Liver (tissue), 9 donors: ENCODE measurements around the gene GNPTG. TPM values are rescaled to one million over a fixed set of nuclear protein-coding genes. Genes with fewer than 3 reads are reported as not detected.

Source experiments
- DNase-seq: peaks from one replicate; pipeline ENCODE4 v3.0.0-alpha.2; 2017; ENCODE audit warnings: low spot score
- H3K27ac ChIP-seq, 2 donors: one replicate each; pipeline ENCODE4 v1.7.0; 2013; ENCODE audit warnings: inconsistent platforms in 2 of 2, low read length in 2 of 2, control low read depth in 1 of 2, low read depth in 1 of 2, mild to moderate bottlenecking in 1 of 2
- H3K27me3 ChIP-seq, 4 donors: one replicate each; pipeline versions ENCODE4 v1.6.1 to v1.7.0; 2013; ENCODE audit warnings: low read length in 3 of 4, inconsistent platforms in 1 of 4, mild to moderate bottlenecking in 1 of 4, moderate library complexity in 1 of 4; ENCODE audit not compliant: control insufficient read depth in 4 of 4, insufficient read depth in 4 of 4
- H3K36me3 ChIP-seq, 4 donors: one replicate each; pipeline versions ENCODE4 v1.6.1 to v1.7.0; 2013; ENCODE audit warnings: low read length in 3 of 4, mild to moderate bottlenecking in 3 of 4, low read depth in 1 of 4, moderate library complexity in 1 of 4; ENCODE audit not compliant: control insufficient read depth in 4 of 4, insufficient read depth in 3 of 4
- H3K4me1 ChIP-seq, 4 donors: one replicate each; pipeline versions ENCODE4 v1.6.1 to v1.7.0; 2013; ENCODE audit warnings: low read length in 3 of 4, mild to moderate bottlenecking in 3 of 4, moderate library complexity in 1 of 4; ENCODE audit not compliant: control insufficient read depth in 4 of 4, insufficient read depth in 4 of 4
- H3K4me3 ChIP-seq, 3 donors: one replicate each; pipeline versions ENCODE4 v1.6.1 to v1.7.0; 2013; ENCODE audit warnings: low read length in 3 of 3, control low read depth in 1 of 3, low read depth in 1 of 3, mild to moderate bottlenecking in 1 of 3
- H3K9ac ChIP-seq, 2 donors: one replicate each; pipeline ENCODE4 v1.7.0; 2013; ENCODE audit warnings: low read length in 2 of 2, mild to moderate bottlenecking in 2 of 2, moderate library complexity in 2 of 2, control low read depth in 1 of 2, low read depth in 1 of 2
- H3K9me3 ChIP-seq, 4 donors: one replicate each; pipeline versions ENCODE4 v1.6.1 to v1.7.0; 2013; ENCODE audit warnings: low read length in 3 of 4; ENCODE audit not compliant: control insufficient read depth in 4 of 4
- EGR1 ChIP-seq, 2 donors: IDR thresholded peaks; 2 replicates each; pipeline ENCODE4 v1.6.1; 2016 to 2018; ENCODE audit warnings: antibody characterized with exemption in 2 of 2, low read depth in 2 of 2
- FOXA2 ChIP-seq: IDR thresholded peaks from 2 replicates; pipeline ENCODE4 v1.6.1; 2016; ENCODE audit warnings: antibody characterized with exemption
- HNF4A ChIP-seq, 2 donors: conservative IDR thresholded peaks; 2 replicates each; pipeline ENCODE4 v1.6.1; 2016; ENCODE audit warnings: antibody characterized with exemption in 2 of 2, mild to moderate bottlenecking in 2 of 2
- HNF4G ChIP-seq: IDR thresholded peaks from 2 replicates; pipeline ENCODE4 v1.6.1; 2016; ENCODE audit warnings: antibody characterized with exemption
- JUND ChIP-seq, 2 donors: IDR thresholded peaks; 2 replicates each; pipeline ENCODE4 v1.6.1; 2016; ENCODE audit warnings: antibody characterized with exemption in 2 of 2
- RAD21 ChIP-seq, 2 donors: IDR thresholded peaks; 2 replicates each; pipeline ENCODE4 v1.6.1; 2016; ENCODE audit warnings: antibody characterized with exemption in 2 of 2, mild to moderate bottlenecking in 2 of 2
- SP1 ChIP-seq: IDR thresholded peaks from 2 replicates; pipeline ENCODE4 v1.6.1; 2018; ENCODE audit warnings: antibody characterized with exemption, mild to moderate bottlenecking
- TAF1 ChIP-seq: conservative IDR thresholded peaks from 2 replicates; pipeline ENCODE4 v1.6.1; 2016; ENCODE audit warnings: antibody characterized with exemption, mild to moderate bottlenecking
- WGBS: extraction: QIAGEN DNeasy Blood & Tissue Kit; methylation state at CpG from one replicate; pipeline ENCODE4 v1.1.7; 2013; 5-methylcytosine and 5-hydroxymethylcytosine counted together
- polyA plus RNA-seq, 2 donors: library from polyadenylated mRNA; stranded (reverse) in 1 of 2; unstranded in 1 of 2; fragments of 200-250 nt in 1 of 2; fragments of >200 nt in 1 of 2; fragmentation: Nextera tagmentation in 1 of 2; extraction: Ambion mirVana in 1 of 2; gene quantifications; one replicate each; pipeline versions ENCODE4 v1.2.1 to v1.2.3, GENCODE V29; 2013 to 2015
- total RNA-seq, 2 donors: library from RNA; depleted of rRNA; stranded (reverse); fragments of >200 nt; gene quantifications; one replicate each; pipeline ENCODE4 v1.2.3, GENCODE V29; 2014
- TF ChIP-seq, protein P1 (sequence below): IDR thresholded peaks from 2 replicates; pipeline ENCODE4 v1.6.1; 2016; ENCODE audit warnings: antibody characterized with exemption
- TF ChIP-seq, protein P2 (sequence below): IDR thresholded peaks from 2 replicates; pipeline ENCODE4 v1.6.1; 2016; ENCODE audit warnings: antibody characterized with exemption
- TF ChIP-seq, protein P3 (sequence below): fragments of 150-350 bp; IDR thresholded peaks from 2 replicates; pipeline ENCODE4 v1.5.1; 2017; ENCODE audit warnings: improper control_type of control experiment, low read depth, low read length; ENCODE audit not compliant: missing input control
- TF ChIP-seq, protein P4 (sequence below): IDR thresholded peaks from 2 replicates; pipeline ENCODE4 v1.6.1; 2016; ENCODE audit warnings: antibody characterized with exemption
- donor health status: healthy.
- donor health status: healthy.
- donor health status: healthy.
- donor health status: healthy.
- donor health status: healthy.

Gene GNPTG
- total and polyA plus RNA-seq, 4 donors, result 24.4 to 79.6 (median 41.0) TPM

DNA sequence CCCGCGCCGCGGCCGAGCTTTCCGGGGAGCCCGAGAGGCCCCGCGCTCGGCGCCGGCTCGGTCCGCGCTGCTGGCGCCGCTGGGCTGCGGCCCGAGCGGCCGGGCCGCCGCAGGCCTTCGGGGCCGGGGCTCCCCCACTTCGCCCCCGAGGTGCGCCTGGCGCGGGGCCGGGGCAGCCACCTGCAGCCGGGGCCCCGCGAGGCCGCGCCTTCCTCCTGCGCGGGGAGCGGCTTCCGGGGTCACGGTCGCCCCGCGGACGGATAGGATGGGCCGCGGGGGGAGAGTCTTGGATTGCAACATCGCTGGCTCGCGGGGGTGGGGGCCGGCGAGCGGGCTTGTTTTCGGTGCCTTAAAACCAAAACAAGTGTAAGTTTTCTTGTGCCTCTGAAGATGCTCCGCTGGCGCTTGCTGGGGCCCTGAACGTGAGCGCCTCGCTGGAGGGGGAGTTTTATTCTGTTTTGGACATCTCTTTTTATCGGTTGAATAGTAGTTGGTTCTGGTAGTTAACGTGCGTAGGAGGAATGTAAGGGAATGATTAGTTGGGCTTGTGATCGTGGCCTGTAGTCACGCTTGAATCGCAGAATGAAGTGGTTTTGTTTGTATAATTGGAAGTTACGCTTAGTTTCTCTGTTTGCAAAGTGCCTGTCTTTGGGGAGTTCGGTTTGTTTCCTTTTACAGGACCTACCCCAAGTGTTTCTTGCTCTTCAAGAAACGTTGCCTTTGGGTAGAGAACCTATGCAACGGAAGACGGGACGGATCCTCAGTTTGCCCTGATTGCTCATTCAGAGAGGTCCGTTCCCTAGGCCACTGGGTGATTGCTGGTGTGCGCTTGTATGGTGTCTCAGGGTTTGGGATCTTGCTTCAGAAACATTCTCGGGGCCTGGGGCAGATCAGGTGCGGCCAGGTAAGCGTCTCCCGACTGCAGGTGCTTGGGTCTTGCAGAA, 41.6 kb upstream of the GNPTG start:
- Histone ChIP-seq H3K9me3 (no peaks in the 10 kb centered on the region), H3K36me3 (peaks cover 3 to 10% (median 8%) of the 10 kb centered on the region in 4 donors), H3K27ac (peak overlapping the region; percentile 13 to 52), H3K9ac (peak overlapping the region; percentile 51 to 87), H3K4me1 (peaks cover 9 to 44% (median 34%) of the 10 kb centered on the region in 4 donors), H3K4me3 (peak overlapping the region; percentile 58 to 99 (median 90)), H3K27me3 (no peaks in the 10 kb centered on the region)
- under 1% methylated on average over 77 of the region's 77 CpGs for WGBS
- no peak for TF ChIP-seq TAF1
- no peak for TF ChIP-seq JUND (IDR thresholded peaks at IDR 0.05)
- DNase-seq, result no peak

DNA sequence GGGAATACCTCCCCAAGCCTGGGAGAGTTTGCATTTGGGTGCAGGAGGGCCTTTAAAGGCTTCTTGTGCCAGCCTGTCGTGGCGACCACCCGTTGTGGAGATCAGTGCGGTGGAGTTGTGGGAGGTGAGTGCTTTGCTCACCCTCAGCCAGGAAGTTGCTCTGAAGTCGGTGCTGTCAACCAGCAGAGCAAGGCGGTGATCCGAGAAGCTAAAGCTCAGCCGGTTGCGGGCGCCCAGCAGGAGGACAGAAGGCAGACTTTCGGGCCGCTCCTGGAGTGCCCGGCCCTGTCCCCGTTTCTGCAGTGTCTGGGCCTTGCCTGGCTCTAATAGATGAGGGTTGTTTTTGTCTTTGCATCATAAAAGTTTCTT, 40.9 kb upstream of the GNPTG start:
- peak overlapping the region in 1 of 2 donors; percentile 52 for H3K27ac ChIP-seq
- WGBS, result 1% methylated on average over 14 of the region's 14 CpGs
- no peaks in the 10 kb centered on the region for H3K9me3 ChIP-seq
- TF ChIP-seq, protein P1, sequence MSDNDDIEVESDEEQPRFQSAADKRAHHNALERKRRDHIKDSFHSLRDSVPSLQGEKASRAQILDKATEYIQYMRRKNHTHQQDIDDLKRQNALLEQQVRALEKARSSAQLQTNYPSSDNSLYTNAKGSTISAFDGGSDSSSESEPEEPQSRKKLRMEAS, result no peak
- TF ChIP-seq HNF4A (conservative IDR thresholded peaks at IDR 0.05) (no peak), SP1 (no peak), RAD21 (IDR thresholded peaks at IDR 0.05) (no peak), HNF4G (no peak), EGR1 (IDR thresholded peaks at IDR 0.05; ENCODE audit: low read depth in 2 of 2) (no peak), TAF1 (no peak), FOXA2 (no peak)
- TF ChIP-seq, protein P2, sequence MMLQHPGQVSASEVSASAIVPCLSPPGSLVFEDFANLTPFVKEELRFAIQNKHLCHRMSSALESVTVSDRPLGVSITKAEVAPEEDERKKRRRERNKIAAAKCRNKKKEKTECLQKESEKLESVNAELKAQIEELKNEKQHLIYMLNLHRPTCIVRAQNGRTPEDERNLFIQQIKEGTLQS, result no peak
- TF ChIP-seq, protein P3, sequence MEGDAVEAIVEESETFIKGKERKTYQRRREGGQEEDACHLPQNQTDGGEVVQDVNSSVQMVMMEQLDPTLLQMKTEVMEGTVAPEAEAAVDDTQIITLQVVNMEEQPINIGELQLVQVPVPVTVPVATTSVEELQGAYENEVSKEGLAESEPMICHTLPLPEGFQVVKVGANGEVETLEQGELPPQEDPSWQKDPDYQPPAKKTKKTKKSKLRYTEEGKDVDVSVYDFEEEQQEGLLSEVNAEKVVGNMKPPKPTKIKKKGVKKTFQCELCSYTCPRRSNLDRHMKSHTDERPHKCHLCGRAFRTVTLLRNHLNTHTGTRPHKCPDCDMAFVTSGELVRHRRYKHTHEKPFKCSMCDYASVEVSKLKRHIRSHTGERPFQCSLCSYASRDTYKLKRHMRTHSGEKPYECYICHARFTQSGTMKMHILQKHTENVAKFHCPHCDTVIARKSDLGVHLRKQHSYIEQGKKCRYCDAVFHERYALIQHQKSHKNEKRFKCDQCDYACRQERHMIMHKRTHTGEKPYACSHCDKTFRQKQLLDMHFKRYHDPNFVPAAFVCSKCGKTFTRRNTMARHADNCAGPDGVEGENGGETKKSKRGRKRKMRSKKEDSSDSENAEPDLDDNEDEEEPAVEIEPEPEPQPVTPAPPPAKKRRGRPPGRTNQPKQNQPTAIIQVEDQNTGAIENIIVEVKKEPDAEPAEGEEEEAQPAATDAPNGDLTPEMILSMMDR, result no peak
- TF ChIP-seq, protein P4, sequence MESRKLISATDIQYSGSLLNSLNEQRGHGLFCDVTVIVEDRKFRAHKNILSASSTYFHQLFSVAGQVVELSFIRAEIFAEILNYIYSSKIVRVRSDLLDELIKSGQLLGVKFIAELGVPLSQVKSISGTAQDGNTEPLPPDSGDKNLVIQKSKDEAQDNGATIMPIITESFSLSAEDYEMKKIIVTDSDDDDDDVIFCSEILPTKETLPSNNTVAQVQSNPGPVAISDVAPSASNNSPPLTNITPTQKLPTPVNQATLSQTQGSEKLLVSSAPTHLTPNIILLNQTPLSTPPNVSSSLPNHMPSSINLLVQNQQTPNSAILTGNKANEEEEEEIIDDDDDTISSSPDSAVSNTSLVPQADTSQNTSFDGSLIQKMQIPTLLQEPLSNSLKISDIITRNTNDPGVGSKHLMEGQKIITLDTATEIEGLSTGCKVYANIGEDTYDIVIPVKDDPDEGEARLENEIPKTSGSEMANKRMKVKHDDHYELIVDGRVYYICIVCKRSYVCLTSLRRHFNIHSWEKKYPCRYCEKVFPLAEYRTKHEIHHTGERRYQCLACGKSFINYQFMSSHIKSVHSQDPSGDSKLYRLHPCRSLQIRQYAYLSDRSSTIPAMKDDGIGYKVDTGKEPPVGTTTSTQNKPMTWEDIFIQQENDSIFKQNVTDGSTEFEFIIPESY, result no peak
- H3K4me3 ChIP-seq, result peak overlapping the region; percentile 58 to 99 (median 90)
- peak overlapping the region; percentile 51 to 87 for H3K9ac ChIP-seq
- peaks cover 9 to 44% (median 34%) of the 10 kb centered on the region in 4 donors for H3K4me1 ChIP-seq
- no peaks in the 10 kb centered on the region for H3K27me3 ChIP-seq
- peaks cover 8 to 15% (median 12%) of the 10 kb centered on the region in 4 donors for H3K36me3 ChIP-seq
- no peak for DNase-seq
